ENCODE results near the gene ATP1A1.

ATP1A1 gene

DNA sequence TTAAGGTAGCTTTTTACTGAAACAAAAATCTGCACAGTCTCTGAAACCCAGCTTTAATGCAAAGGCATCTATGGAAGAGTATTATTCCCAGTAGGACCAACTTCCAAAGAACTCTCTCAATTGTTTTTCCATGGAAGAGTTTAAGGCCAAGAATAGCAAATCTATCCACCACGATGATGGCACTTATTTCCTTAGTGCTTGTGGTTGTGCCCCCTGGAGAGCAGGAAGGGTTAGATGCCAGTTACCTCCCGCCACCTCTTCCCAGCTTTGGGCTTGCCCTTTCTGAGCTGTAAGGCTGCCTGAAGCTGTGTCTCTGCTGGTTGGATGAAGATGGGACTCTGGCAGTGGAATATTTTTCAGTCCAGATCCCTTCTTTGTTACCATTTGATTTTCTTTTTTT, 4.8 kb upstream of the ATP1A1 start:
- no peaks in the 10 kb centered on the region for H3K36me3 ChIP-seq (ENCODE audit: control insufficient read depth in 2 of 2, insufficient read depth in 2 of 2, low read length in 2 of 2)
- H3K9ac ChIP-seq (ENCODE audit: low read depth in 1 of 2, low read length in 2 of 2): no peak overlapping the region
- no peaks in the 10 kb centered on the region for H3K27me3 ChIP-seq (ENCODE audit: control insufficient read depth in 2 of 2, insufficient read depth in 2 of 2, low read length in 2 of 2)
- H3K4me3 ChIP-seq (ENCODE audit: low read length in 2 of 2): no peak overlapping the region
- no peak overlapping the region for H3K27ac ChIP-seq (ENCODE audit: low read depth in 2 of 2, low read length in 2 of 2)
- H3K9me3 ChIP-seq (ENCODE audit: control insufficient read depth in 2 of 2, low read length in 2 of 2): no peaks in the 10 kb centered on the region
- H3K4me1 ChIP-seq (ENCODE audit: control insufficient read depth in 2 of 2, insufficient read depth in 2 of 2, low read length in 2 of 2): peaks cover 0 to 3% of the 10 kb centered on the region in 2 donors

GRCh38 chr1:116370181-116370580, 2.9 kb upstream of the ATP1A1 start:
- Histone ChIP-seq H3K9ac (ENCODE audit: low read depth in 1 of 2, low read length in 2 of 2) (no peak overlapping the region), H3K36me3 (ENCODE audit: control insufficient read depth in 2 of 2, insufficient read depth in 2 of 2, low read length in 2 of 2) (peaks cover 0 to 5% of the 10 kb centered on the region in 2 donors), H3K27me3 (ENCODE audit: control insufficient read depth in 2 of 2, insufficient read depth in 2 of 2, low read length in 2 of 2) (no peaks in the 10 kb centered on the region), H3K27ac (ENCODE audit: low read depth in 2 of 2, low read length in 2 of 2) (no peak overlapping the region), H3K9me3 (ENCODE audit: control insufficient read depth in 2 of 2, low read length in 2 of 2) (no peaks in the 10 kb centered on the region), H3K4me3 (ENCODE audit: low read length in 2 of 2) (no peak overlapping the region), H3K4me1 (ENCODE audit: control insufficient read depth in 2 of 2, insufficient read depth in 2 of 2, low read length in 2 of 2) (peaks cover 6 to 11% of the 10 kb centered on the region in 2 donors)

DNA sequence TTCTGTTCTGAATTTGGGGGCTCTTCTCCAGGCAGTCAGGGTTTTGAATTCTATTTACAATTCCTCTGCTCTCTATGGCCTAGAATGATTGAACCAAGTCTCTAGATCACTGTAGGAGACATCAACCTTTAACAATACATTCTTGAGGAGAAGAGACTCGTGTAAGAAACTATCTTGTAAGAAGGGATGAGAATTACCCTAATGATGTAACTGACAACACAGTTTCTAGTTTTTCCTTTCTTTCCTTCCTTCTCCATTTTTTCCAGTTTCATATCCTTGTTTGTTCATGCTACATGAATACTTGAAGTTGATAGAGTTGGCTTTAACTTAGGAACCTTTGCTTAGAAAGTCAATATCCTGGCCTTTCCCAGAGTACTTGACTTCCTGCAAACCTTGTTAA, 1.3 kb upstream of the ATP1A1 start:
- H3K9ac ChIP-seq (ENCODE audit: low read depth in 1 of 2, low read length in 2 of 2): peak overlapping the region in 1 of 2 donors; percentile 95
- H3K27ac ChIP-seq (ENCODE audit: low read depth in 2 of 2, low read length in 2 of 2): peak overlapping the region in 1 of 2 donors; percentile 93
- peaks cover 13 to 26% of the 10 kb centered on the region in 2 donors for H3K4me1 ChIP-seq (ENCODE audit: control insufficient read depth in 2 of 2, insufficient read depth in 2 of 2, low read length in 2 of 2)
- no peaks in the 10 kb centered on the region for H3K9me3 ChIP-seq (ENCODE audit: control insufficient read depth in 2 of 2, low read length in 2 of 2)
- H3K36me3 ChIP-seq (ENCODE audit: control insufficient read depth in 2 of 2, insufficient read depth in 2 of 2, low read length in 2 of 2): peaks cover 0 to 8% of the 10 kb centered on the region in 2 donors
- H3K4me3 ChIP-seq (ENCODE audit: low read length in 2 of 2): no peak overlapping the region
- no peaks in the 10 kb centered on the region for H3K27me3 ChIP-seq (ENCODE audit: control insufficient read depth in 2 of 2, insufficient read depth in 2 of 2, low read length in 2 of 2)

GRCh38 chr1:116372191-116372590, 853 bp upstream of the ATP1A1 start:
- Histone ChIP-seq H3K4me3 (ENCODE audit: low read length in 2 of 2) (peak overlapping the region; percentile 82 to 83), H3K27ac (ENCODE audit: low read depth in 2 of 2, low read length in 2 of 2) (peak overlapping the region; percentile 92 to 93), H3K36me3 (ENCODE audit: control insufficient read depth in 2 of 2, insufficient read depth in 2 of 2, low read length in 2 of 2) (peaks cover 0 to 8% of the 10 kb centered on the region in 2 donors), H3K27me3 (ENCODE audit: control insufficient read depth in 2 of 2, insufficient read depth in 2 of 2, low read length in 2 of 2) (no peaks in the 10 kb centered on the region), H3K9me3 (ENCODE audit: control insufficient read depth in 2 of 2, low read length in 2 of 2) (no peaks in the 10 kb centered on the region), H3K4me1 (ENCODE audit: control insufficient read depth in 2 of 2, insufficient read depth in 2 of 2, low read length in 2 of 2) (peaks cover 16 to 30% of the 10 kb centered on the region in 2 donors), H3K9ac (ENCODE audit: low read depth in 1 of 2, low read length in 2 of 2) (peak overlapping the region; percentile 70 to 95)

- Histone ChIP-seq H3K27me3 (ENCODE audit: control insufficient read depth in 2 of 2, insufficient read depth in 2 of 2, low read length in 2 of 2) (no peaks in the 10 kb centered on the region), H3K4me1 (ENCODE audit: control insufficient read depth in 2 of 2, insufficient read depth in 2 of 2, low read length in 2 of 2) (peaks cover 31 to 41% of the 10 kb centered on the region in 2 donors), H3K27ac (ENCODE audit: low read depth in 2 of 2, low read length in 2 of 2) (peak overlapping the region; percentile 92 to 93), H3K4me3 (ENCODE audit: low read length in 2 of 2) (peak overlapping the region; percentile 82 to 83), H3K9me3 (ENCODE audit: control insufficient read depth in 2 of 2, low read length in 2 of 2) (no peaks in the 10 kb centered on the region), H3K36me3 (ENCODE audit: control insufficient read depth in 2 of 2, insufficient read depth in 2 of 2, low read length in 2 of 2) (peaks cover 0 to 8% of the 10 kb centered on the region in 2 donors), H3K9ac (ENCODE audit: low read depth in 1 of 2, low read length in 2 of 2) (peak overlapping the region; percentile 87 to 93)
Measured at GRCh38 chr1:116373431-116374352, 648 bp downstream of the ATP1A1 start.

GRCh38 chr1:116374353-116375147, 1.5 kb downstream of the ATP1A1 start:
- Histone ChIP-seq H3K27me3 (ENCODE audit: control insufficient read depth in 2 of 2, insufficient read depth in 2 of 2, low read length in 2 of 2) (no peaks in the 10 kb centered on the region), H3K4me3 (ENCODE audit: low read length in 2 of 2) (peak overlapping the region; percentile 82 to 83), H3K27ac (ENCODE audit: low read depth in 2 of 2, low read length in 2 of 2) (peak overlapping the region; percentile 92 to 93), H3K9me3 (ENCODE audit: control insufficient read depth in 2 of 2, low read length in 2 of 2) (no peaks in the 10 kb centered on the region), H3K4me1 (ENCODE audit: control insufficient read depth in 2 of 2, insufficient read depth in 2 of 2, low read length in 2 of 2) (peaks cover 38 to 49% of the 10 kb centered on the region in 2 donors), H3K9ac (ENCODE audit: low read depth in 1 of 2, low read length in 2 of 2) (peak overlapping the region; percentile 87 to 93), H3K36me3 (ENCODE audit: control insufficient read depth in 2 of 2, insufficient read depth in 2 of 2, low read length in 2 of 2) (peaks cover 0 to 8% of the 10 kb centered on the region in 2 donors)

- H3K4me1 ChIP-seq (ENCODE audit: control insufficient read depth in 2 of 2, insufficient read depth in 2 of 2, low read length in 2 of 2): peaks cover 46 to 49% of the 10 kb centered on the region in 2 donors
- peak overlapping the region; percentile 58 to 93 for H3K9ac ChIP-seq (ENCODE audit: low read depth in 1 of 2, low read length in 2 of 2)
- H3K9me3 ChIP-seq (ENCODE audit: control insufficient read depth in 2 of 2, low read length in 2 of 2): no peaks in the 10 kb centered on the region
- H3K36me3 ChIP-seq (ENCODE audit: control insufficient read depth in 2 of 2, insufficient read depth in 2 of 2, low read length in 2 of 2): peaks cover 0 to 13% of the 10 kb centered on the region in 2 donors
- H3K27ac ChIP-seq (ENCODE audit: low read depth in 2 of 2, low read length in 2 of 2): peak overlapping the region; percentile 92 to 93
- no peaks in the 10 kb centered on the region for H3K27me3 ChIP-seq (ENCODE audit: control insufficient read depth in 2 of 2, insufficient read depth in 2 of 2, low read length in 2 of 2)
- H3K4me3 ChIP-seq (ENCODE audit: low read length in 2 of 2): peak overlapping the region; percentile 82 to 83
Measured at GRCh38 chr1:116375148-116375886, 2.3 kb downstream of the ATP1A1 start.

- no peaks in the 10 kb centered on the region for H3K27me3 ChIP-seq (ENCODE audit: control insufficient read depth in 2 of 2, insufficient read depth in 2 of 2, low read length in 2 of 2)
- peaks cover 0 to 13% of the 10 kb centered on the region in 2 donors for H3K36me3 ChIP-seq (ENCODE audit: control insufficient read depth in 2 of 2, insufficient read depth in 2 of 2, low read length in 2 of 2)
- H3K27ac ChIP-seq (ENCODE audit: low read depth in 2 of 2, low read length in 2 of 2): peak overlapping the region; percentile 92 to 93
- peak overlapping the region; percentile 58 to 93 for H3K9ac ChIP-seq (ENCODE audit: low read depth in 1 of 2, low read length in 2 of 2)
- H3K9me3 ChIP-seq (ENCODE audit: control insufficient read depth in 2 of 2, low read length in 2 of 2): no peaks in the 10 kb centered on the region
- H3K4me3 ChIP-seq (ENCODE audit: low read length in 2 of 2): peak overlapping the region; percentile 82 to 83
- H3K4me1 ChIP-seq (ENCODE audit: control insufficient read depth in 2 of 2, insufficient read depth in 2 of 2, low read length in 2 of 2): peaks cover 54% of the 10 kb centered on the region in 2 donors
Measured at GRCh38 chr1:116375887-116376728, 3.1 kb downstream of the ATP1A1 start.

DNA sequence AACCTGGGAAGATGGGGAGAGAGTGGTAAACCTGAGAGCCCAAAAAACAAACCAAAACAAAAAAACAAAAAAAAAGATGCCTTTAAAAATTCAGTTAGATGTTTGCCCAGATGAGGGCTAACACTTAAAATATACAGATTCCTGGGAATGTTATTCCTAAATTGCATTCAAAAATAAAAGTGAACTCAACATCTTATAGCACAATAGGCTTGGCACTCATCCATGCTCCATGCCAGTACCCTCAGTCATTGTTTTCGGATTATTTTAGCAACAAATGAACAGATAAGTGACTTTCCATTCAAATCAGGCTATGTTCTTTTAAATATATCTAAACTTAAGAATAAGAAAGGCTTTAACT, 3.7 kb downstream of the ATP1A1 start:
- Histone ChIP-seq H3K4me1 (ENCODE audit: control insufficient read depth in 2 of 2, insufficient read depth in 2 of 2, low read length in 2 of 2) (peaks cover 54 to 58% of the 10 kb centered on the region in 2 donors), H3K36me3 (ENCODE audit: control insufficient read depth in 2 of 2, insufficient read depth in 2 of 2, low read length in 2 of 2) (peaks cover 0 to 13% of the 10 kb centered on the region in 2 donors)

More for the DNA sequence above, 3.7 kb downstream of the ATP1A1 start:
- Histone ChIP-seq H3K9me3 (ENCODE audit: control insufficient read depth in 2 of 2, low read length in 2 of 2) (no peaks in the 10 kb centered on the region), H3K27ac (ENCODE audit: low read depth in 2 of 2, low read length in 2 of 2) (peak overlapping the region; percentile 92 to 93), H3K27me3 (ENCODE audit: control insufficient read depth in 2 of 2, insufficient read depth in 2 of 2, low read length in 2 of 2) (no peaks in the 10 kb centered on the region), H3K4me3 (ENCODE audit: low read length in 2 of 2) (peak overlapping the region; percentile 82 to 83), H3K9ac (ENCODE audit: low read depth in 1 of 2, low read length in 2 of 2) (peak overlapping the region; percentile 58 to 93)

Measured in mucosa of rectum (tissue), 2 donors.